ENCODE measurements around the gene ZNF655. TPM values are rescaled to one million over a fixed set of nuclear protein-coding genes. Genes with fewer than 3 reads are reported as not detected.
A peak's percentile ranks its signal among the peaks of the same experiment; 100 is the strongest.

Gene ZNF655
- total RNA-seq, 1 donor from 2014 or later = 96.5 TPM

DNA sequence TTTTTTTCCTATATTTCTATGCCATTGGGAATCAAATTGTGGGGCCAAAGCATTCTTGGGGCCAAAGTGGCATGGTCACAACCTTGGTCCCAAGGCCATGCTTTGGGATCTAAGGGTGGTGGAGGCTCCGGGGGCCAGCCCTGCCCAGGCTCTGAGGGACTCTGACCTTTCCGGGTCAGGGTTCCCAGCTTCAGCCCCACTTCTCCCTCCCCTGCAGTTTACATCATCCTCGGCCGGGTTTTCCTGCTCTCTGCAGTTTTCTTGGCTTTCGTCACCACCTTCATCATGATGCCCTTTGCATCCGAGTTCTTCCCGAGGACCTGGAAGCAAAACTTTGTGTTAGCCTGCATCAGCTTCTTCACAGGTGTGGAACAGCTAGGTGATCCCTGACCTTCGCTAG, 48.1 kb downstream of the ZNF655 start:
- no peak for DNase-seq (ENCODE audit: low spot score)

GRCh38 chr7:99607548-99607947, 49.1 kb downstream of the ZNF655 start:
- no peak for DNase-seq (ENCODE audit: low spot score)

GRCh38 chr7:99614495-99614894, 56.1 kb downstream of the ZNF655 start:
- DNase-seq (ENCODE audit: low spot score) = no peak

DNA sequence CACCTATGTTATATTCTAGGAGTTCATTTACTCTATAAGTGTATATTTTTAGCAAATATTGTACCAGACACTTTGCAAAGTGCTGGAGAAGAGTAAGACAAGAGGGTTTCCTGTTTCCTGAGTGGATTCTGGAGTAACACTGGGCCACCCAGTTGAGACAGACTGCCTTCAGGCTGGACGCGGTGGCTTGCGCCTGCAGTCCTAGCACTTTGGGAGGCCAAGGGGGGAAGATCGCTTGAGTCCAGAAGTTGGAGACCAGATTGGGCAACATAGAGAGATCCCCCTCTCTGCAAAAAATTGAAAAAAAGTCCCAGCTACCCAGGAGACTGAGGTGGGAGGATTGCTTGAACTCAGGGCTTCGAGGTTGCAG, 57.5 kb downstream of the ZNF655 start:
- DNase-seq (ENCODE audit: low spot score) = peak; percentile 36

GRCh38 chr7:99616359-99617191, 58.1 kb downstream of the ZNF655 start, which contains the start of gene ZSCAN25:
Gene ZSCAN25, plus strand, starts transcription at chr7:99616946. Its CDS starts 2,661 bp downstream, at chr7:99619607.
- peak; percentile 85 for DNase-seq (ENCODE audit: low spot score)

DNA sequence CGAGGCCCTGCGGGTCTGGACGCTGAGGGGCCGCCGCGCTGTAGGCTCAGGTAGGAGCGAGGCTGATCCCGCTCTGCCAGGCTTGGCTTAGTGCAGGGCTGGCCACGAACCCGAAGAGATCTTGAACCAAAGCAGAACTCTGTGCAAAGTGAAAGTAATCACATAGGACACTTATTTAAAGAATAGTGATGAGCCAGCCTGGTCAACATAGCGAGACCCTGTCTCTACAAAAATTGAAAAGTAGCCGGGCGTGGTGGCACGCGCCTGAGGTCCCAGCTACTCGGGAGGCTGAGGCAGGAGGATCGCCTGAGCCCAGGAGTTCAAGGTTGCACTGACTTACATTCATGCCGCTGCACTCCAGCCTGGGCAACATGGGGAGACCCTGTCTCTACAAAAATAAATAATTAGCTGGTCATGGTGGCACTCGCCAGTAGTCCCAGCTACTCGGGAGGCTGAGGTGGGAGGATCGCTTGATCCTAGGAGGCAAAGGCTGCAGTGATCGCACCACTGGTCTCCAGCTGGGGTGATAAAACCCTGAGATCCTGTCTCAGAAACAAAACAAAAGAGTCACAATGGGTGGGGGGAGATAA, 58.8 kb downstream of the ZNF655 start:
- DNase-seq (ENCODE audit: low spot score) = no peak

DNA sequence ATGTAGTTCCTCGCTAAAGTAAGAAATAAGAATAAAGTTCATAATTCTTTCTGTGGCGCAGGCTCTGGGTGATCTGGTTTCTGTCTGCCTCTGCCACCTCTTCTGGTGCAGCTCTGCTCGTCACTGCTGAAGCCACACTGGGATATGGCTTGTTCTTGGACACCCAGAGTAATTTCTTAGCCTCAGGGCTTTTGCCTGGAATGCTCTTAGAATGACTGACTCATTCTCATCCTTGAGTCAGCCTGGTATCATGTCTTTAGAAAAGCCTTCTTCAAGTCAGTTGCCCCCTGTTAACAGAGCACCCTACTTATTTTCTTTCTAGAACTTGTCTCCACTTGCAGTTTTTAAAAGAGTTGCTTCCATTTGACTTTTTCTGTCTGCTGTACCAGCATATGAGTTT, 60.3 kb downstream of the ZNF655 start:
- DNase-seq (ENCODE audit: low spot score) = no peak

- DNase-seq (ENCODE audit: low spot score) = no peak
Measured at GRCh38 chr7:99619571-99620130, 61.2 kb downstream of the ZNF655 start.

DNA sequence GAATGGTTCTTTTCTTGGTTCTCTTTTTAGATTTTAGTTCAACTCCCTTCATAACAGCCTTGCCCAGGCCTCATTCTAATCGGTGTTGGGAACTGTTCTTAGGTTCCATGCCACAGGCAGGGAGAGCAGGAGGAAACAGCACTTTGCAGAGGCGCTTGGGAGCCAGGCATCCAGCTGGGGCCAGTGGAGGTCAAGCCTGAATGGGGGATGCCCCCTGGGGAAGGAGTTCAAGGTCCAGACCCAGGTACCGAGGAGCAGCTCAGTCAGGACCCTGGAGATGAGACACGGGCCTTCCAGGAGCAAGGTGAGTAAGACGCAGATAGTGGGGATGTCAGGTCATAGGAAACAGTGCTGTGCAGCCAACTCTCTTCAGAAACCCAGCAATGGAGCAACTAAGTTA, 62.8 kb downstream of the ZNF655 start:
- no peak for DNase-seq (ENCODE audit: low spot score)

GRCh38 chr7:99622596-99622995, 64.2 kb downstream of the ZNF655 start:
- DNase-seq (ENCODE audit: low spot score) = no peak

- DNase-seq (ENCODE audit: low spot score) = no peak
Measured at GRCh38 chr7:99623091-99623693, 64.8 kb downstream of the ZNF655 start.

DNA sequence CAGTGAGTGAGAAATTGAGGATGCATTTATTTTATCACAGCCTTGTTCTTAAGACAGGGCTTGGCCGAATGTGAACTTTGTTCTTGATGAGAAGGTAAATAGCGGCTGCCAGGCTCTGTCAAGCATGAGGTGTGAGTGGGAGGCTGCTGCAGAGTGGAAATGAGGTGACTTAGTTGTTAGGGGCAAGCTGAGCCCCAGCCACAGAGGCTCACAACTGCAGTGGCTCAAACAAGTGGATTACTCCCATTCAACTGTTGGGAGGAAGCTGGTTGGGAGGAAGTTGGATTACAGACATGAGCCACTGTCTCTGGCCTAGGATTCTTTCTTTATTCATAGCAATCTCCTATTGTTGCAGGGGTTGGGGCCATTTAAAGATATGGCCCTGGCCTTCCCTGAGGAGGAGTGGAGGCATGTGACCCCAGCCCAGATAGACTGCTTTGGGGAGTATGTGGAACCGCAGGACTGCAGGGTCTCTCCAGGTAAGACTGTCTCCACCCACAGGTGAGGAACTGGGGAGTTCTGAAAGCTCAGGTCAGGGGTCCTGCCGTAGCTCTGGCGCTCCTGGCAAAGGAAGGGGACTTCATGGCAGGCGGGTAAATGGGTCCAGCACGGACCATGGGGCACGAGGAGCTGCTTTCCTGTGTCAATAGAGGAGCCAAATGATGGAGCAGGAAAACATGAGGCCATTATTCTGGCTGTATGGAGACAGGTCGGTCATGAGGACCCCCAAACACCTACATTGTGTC, 65.4 kb downstream of the ZNF655 start:
- no peak for DNase-seq (ENCODE audit: low spot score)

DNA sequence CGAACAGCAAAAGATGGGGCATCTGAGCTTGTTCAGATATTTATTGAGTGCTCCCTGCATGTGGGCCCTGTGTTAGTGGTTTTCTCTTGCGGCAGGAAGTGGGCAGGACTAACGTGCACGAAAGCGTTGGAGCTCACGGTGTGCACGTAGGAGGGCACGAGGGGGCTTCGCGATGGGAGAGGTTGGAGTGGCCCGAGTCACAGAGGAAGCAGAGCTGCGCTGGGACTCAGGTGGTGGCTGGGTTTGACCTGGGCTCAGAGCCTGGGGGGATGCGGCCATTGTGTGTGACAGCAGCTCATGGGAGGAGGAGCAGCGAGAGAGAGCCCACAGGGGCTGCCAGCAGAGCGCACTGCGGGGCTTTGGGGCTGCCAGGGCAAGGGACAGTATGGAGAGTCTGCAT, 66.0 kb downstream of the ZNF655 start:
- no peak for DNase-seq (ENCODE audit: low spot score)

DNA sequence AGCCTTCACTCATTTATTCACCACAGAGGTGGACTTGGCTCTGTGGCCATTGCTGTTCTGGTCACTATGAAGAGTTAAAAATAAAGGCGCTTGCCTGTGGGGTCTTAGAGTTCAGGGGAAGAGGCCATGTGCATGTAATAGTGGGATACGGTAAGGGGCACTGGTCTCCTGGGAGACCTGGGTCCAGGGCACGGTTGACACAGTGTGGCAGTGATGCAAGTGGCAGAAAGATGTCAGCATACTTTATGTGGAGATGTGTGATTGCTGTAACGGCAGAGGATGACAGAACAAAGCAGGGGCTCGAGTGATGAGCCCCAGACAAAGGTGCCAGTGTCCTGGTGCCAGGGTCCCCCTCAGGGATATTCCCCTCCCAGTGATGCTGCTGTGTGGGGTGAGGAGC, 66.9 kb downstream of the ZNF655 start:
- no peak for DNase-seq (ENCODE audit: low spot score)

DNA sequence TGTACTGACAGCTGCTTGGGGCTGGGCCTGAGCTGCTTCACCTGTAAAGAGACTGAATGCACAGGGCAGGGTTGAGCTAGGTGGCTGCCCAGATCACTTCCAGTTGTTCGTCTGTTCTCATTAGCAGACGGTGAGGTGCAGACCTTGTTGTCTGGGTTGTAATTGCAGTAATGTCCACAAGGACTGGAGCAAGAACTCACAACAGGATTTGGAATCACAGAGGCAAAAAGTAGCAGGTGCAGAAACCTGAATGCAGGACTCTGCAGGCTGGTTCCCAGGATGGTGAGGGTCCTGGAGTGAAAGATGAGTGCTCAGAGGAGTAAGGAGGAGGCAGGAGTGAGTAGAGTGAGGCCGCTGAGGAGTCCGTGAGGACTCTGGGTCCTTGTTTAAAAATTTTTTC, 67.5 kb downstream of the ZNF655 start:
- DNase-seq (ENCODE audit: low spot score) = no peak

Other genes with a start within 250 kb of the ZNF655 start
- gene ARPC1A, start 232.7 kb upstream of the ZNF655 start, total RNA-seq = 127 TPM
- gene ARPC1B, start 183.9 kb upstream of the ZNF655 start, total RNA-seq = 94.0 TPM
- 95.1 TPM for gene PDAP1, start 150.0 kb upstream of the ZNF655 start, total RNA-seq
- 104 TPM for gene BUD31, start 149.7 kb upstream of the ZNF655 start, total RNA-seq
- gene PTCD1, start 119.8 kb upstream of the ZNF655 start, total RNA-seq = 6.6 TPM
- 40.8 TPM for gene CPSF4, start 119.7 kb upstream of the ZNF655 start, total RNA-seq
- gene ATP5MF, start 92.5 kb upstream of the ZNF655 start, total RNA-seq = 261 TPM
- gene ZNF789, start 85.8 kb upstream of the ZNF655 start, total RNA-seq = 20.6 TPM
- gene ZNF394, start 58.4 kb upstream of the ZNF655 start, total RNA-seq = 39.8 TPM
- 9.4 TPM for gene ZKSCAN5, start 54.0 kb upstream of the ZNF655 start, total RNA-seq
- 8.7 TPM for gene FAM200A, start 6.5 kb upstream of the ZNF655 start, total RNA-seq
- gene TMEM225B, start 39.6 kb downstream of the ZNF655 start, total RNA-seq = 2.9 TPM
- 23.1 TPM for gene ZSCAN25, start 58.3 kb downstream of the ZNF655 start, total RNA-seq
- gene CYP3A5, start 121.4 kb downstream of the ZNF655 start, total RNA-seq = 104 TPM
- gene CYP3A7, start 176.6 kb downstream of the ZNF655 start, total RNA-seq = 0.75 TPM
- gene CYP3A4, start 225.5 kb downstream of the ZNF655 start, total RNA-seq = not detected

Data from ureter (tissue), 1 donor.